HG02970 (cell line): ENCODE data around the gene METRNL.
"Not testable (repeated sequence)": the region's sequence is repeated elsewhere in the genome, so short reads cannot be mapped to it uniquely, and the experiment has no call there.

ENCODE experiments used
- ATAC-seq: cut with Tn5 transposase; IDR thresholded peaks from one replicate; pipeline ENCODE4 v1.9.1; 2021; ENCODE audit warnings: mild to moderate bottlenecking, moderate library complexity, moderate number of reproducible peaks; ENCODE audit not compliant: unreplicated experiment, low FRiP score

METRNL gene

DNA sequence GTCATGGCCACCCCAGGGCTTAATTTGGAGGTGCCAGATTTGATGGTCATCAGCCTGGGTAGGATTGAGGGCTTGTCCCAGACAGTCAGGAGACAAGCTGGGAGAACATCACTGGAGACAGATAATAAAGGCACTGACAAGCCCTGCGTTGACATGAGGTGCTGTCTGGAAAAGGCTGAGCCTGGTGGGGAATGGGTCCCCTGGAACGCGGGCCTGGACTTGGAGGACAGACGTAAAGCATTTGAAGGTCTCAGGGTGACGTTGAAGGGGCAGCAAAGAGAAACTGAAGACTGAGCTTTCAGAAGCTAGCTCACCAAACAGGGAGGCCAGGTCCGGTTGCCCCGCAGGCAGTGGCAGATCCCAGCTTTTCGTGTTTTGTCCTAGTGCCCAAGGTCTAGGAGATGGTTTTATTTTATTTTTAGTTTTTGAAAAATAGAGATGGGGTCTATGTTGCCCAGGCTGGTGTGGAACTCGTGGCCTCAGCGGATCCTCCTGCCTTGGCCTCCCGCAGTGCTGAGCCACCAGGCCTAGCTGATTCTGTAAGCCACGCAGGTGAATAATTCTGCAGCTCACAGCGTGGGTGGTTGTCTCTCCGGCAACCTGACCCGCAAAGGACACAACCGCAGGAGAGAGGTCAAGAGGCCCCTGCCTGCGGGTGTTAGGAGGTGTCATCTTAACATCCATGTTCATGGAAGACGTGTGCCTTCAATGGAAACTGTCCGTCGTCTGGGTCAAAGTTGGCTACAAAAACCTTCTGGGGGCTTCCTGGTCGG, 37.6 kb downstream of the METRNL start:
- ATAC-seq: no peak

- ATAC-seq: no peak
These were observed 38.2 kb downstream of the METRNL start for GRCh38 chr17:83117583-83117982.

DNA sequence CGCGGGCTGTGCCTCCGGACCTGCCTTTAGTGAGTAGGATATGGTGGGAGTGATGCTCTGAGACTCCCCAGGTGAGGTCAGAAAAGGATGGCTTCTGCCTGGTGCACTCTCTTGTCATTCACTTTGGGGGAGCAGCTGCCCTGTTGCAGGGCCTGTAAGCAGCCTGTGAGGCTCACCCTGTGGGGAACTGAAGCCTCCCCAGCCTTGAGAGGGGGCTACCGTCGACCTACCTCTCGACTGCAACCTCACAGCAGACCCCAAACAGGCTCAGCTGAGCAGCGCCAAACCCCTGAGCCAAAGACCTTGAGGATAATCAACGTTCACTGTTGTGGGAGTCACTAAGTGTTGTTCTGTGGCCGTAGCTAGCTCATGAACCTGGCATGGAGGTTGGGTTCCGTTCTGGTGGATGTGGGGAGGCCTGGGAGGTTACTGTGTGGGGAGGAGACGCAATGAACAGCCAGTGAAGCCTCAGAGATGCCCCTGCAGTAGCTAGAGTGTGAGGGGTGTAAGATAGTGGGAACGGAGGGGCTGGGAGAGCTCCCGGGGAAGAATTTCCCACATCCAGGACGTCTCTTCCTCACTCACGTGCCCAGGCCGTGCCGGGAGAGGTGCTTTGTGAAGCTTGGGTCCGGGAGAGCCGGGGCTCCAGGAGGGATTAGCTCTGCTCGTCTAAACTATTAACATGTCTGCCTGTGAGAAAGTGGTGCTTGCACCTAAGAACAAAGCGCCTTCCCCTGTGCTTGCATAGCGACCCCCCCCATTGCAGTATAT, 38.8 kb downstream of the METRNL start:
- ATAC-seq: no peak

- no peak for ATAC-seq
These were observed 40.8 kb downstream of the METRNL start for GRCh38 chr17:83119987-83120864.

- not testable (repeated sequence) for ATAC-seq
These were observed 42.1 kb downstream of the METRNL start for GRCh38 chr17:83121473-83121872.

DNA sequence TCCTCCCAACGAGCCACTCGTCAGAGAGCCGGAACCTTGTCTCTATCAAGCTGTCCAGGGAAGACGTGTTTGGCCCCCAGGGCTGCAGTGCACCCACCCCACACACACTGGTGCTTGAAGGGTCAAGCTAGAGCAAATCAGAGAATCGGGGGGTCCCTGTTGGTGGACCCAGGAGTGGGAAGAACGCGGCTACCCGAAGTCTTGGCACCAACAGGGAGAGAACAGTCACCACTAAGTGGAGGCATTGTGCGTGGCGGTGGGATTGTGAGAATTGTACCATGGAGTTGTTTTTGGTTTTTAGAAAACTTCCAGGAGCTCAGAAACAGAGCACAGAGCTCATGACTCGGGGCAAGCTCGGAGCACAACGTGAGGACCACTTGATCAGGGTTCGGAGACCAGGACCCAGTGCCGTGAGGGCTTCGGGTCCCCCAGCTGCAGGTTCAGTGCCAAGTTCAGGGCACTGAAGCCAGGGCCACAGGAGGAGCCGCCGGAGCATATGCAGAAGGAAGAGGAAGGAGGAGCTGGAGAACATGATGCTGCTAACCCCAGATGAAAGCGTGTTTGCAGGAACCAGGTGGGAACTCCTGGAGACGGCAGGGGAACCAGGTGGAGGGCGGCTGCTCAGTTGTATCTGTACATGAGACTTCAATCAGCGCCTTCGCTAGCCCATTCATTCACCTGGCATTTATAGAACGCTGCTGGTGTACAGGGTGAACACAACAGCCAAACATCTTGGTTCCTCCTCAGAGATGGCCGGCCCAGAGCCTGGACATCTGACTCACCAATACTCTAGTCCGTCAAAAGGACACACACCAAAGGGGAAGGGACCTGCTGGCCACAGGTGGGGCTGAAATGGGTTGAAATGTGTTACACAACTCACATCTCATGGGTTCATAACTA, 42.8 kb downstream of the METRNL start:
- ATAC-seq: no peak

DNA sequence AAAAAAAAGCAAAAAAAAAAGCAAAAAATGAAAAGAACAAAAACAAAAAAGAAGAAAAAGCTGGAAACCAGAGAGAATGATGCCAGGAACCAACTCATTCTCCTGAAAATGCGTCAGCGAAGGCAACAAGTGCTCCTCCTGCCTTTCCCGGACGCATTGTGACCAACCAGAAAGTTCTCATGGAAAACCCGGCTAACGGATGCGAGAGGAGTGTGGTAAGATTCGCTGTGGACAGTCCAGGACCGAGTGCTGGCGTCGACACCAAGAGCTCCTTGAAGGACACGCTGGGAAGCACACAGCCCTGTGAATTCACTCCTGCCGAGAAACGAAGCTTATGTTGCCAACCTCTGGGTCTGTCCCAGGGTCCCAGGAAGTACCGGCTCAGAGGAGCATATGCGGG, 43.4 kb downstream of the METRNL start:
- no peak for ATAC-seq

DNA sequence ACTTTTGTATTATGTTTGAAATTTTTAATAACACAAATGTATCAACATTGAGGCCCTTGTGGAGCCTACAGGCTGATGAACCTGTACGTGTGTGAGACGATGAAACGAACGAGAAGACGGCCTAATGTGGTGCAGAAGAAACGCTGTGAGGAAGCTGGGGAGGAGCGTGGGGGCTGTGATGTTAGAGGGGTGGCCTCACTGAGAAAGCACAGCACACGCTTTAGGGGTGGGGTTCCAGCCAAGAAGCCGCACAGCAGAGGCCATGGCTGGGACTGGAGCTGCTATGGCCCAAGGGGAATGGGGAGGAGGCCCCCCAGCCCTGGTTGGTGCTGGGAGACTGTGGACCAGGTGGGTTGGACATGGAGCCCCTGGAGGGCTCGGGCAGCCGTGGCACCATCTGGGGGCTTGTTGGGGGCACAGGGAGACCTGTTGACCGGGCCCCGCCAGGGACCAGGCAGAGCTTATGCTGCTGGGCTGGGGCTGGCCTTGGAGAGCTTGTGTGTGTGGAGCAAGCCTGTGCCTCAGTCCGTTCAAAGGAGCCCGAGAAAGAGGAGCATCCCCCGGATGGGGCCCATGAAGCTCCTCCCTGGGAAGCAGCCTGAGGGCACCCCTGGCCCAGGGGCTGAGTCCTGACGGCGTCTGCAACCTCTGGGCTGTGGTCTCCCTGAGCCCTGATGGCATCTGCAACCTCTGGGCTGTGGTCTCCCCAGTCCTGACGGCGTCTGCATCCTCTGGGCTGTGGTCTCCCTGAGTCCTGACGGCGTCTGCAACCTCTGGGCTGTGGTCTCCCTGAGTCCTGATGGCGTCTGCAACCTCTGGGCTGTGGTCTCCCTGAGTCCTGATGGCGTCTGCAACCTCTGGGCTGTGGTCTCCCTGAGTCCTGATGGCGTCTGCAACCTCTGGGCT, 44.7 kb downstream of the METRNL start:
- no peak for ATAC-seq

GRCh38 chr17:83124871-83125514, 45.6 kb downstream of the METRNL start:
- no peak for ATAC-seq

GRCh38 chr17:83125515-83126274, 46.3 kb downstream of the METRNL start:
- ATAC-seq: no peak

- ATAC-seq: no peak
These were observed 46.9 kb downstream of the METRNL start for GRCh38 chr17:83126275-83126811.

DNA sequence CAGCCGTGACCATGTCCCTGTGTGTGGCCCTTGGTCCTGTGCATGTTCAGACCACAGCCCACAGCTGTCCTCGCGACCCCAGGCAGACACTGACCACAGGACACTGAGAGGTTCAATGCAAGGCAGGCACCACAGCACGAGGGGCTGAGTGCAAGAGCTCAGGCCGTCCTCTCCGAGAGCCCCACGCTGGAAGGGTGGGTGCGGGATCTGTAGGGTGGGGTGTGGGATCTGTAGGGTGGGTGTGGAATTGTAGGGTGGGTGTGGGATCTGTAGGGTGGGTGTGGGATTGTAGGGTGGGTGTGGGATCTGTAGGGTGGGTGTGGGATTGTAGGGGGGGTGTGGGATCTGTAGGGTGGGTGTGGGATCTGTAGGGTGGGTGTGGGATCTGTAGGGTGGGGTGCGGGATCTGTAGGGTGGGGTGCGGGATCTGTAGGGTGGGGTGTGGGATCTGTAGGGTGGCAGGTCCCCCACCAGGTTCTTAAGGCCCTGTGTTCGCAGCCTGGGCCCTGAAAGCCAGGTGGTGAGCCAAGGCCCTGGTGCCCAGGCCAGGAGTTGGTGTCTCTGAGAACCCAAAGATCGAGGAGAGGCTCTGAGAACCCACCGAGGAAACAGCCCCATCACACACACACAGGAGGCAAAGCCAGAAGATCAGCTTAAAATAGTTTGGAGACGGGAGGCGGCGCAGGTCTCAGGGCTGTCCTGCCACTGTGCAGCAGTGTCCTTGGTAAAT, 48.2 kb downstream of the METRNL start:
- ATAC-seq: no peak

GRCh38 chr17:83128306-83129240, 49.2 kb downstream of the METRNL start:
- ATAC-seq: no peak

- no peak for ATAC-seq
These were observed 50.3 kb downstream of the METRNL start for GRCh38 chr17:83129676-83130075.

DNA sequence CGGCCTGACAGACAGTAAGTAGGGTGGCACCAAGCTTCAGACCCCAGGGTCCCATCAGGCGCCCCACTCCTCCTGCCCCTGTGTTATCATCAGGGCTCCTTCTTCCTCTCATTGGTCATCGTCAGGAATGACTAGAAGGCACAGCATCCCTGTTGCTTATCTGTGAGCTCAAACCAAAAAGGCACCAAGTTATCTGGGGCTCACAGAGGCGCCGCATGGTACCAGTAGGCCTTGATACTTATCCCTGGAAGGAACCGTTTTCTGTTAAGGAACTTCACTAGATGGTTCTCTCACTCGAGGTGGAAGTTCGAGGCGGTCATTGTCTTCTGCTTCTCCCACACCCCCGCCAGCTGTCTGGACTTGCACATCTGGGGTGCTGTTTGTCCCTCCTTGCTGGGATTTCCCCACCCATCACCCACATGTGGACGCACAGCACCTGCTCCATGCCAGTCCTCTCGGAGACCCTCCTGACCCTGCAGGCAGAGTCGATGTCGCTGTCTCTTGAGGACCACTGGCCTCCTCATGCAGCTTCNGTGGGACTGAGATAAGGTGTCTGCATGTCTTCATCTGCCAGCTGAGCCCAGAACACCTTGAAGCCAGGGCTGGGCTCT, 52.1 kb downstream of the METRNL start:
- no peak for ATAC-seq
